ENCODE measurements around the gene MALT1. TPM values are rescaled to one million over a fixed set of nuclear protein-coding genes. Genes with fewer than 3 reads are reported as not detected.
"Not testable (repeated sequence)": the region's sequence is repeated elsewhere in the genome, so short reads cannot be mapped to it uniquely, and the experiment has no call there.

MALT1 gene
- total RNA-seq, 1 donor from 2014 or later, result 12.8 TPM

DNA sequence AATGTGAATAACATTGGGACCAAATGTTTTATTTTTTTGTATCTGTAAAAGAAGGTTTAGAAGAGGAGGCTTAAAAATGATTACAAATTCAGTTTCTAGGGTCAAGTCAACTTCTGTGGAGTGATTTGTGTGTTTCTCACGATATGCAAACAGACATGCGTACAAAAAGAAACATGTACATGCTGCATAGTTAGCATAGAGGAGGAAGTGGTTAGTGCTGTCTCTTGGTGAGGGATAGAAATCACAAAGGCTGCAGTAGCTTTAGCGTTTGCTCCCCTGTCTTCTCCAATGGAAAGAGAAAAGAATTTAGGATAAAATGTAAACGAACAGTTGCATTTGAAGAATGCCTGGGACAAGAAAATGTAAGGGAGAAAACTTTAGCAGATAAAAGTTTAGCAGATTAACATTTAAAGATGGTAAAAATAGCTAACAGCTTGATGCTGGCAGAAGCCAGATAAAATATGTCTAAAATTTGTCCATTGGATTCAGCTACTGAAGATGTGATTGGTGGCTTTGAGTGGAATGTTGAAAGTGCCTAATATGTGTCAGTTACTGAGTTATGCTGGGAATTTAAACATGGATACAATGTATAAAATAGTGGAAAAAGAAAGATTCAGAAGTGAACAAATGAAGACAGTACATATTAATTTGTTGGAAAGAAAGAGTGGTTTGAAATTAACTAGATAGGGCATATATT lies 44.9 kb downstream of the MALT1 start:
- no peak for DNase-seq (ENCODE audit: low spot score)
- intact Hi-C loops (cut with DNase I), result no loop called here

DNA sequence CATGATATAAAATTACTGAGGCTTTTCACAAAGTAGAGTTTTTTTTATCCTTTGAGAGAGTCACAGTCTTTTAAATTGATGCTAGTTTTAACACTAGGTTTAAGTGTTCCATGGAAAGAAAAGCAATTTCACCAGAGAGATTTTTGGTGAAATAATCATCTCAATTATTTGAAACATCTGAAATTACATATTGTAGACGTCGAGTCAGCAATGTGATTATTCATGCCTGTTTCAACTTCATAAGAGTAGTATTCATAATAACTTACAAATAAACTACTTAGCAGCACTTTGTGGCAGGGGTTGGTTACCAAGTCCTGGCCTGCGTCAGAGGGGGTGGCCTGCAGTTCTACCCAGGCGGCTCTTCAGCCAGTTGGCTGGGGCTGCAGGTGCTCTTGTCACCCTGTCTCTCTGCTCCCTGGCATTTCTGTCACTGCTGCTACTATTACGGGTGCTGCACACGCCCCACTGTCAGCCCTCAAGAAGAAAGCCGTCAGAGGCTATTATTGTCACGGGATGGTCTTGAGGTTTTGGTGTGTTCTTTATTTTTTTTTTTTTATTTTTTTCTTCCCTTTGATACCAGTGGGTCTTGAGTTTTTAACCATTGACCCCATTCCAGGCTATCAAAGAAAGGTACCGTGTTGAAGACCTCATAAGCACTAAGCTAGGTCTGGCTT lies 50.4 kb downstream of the MALT1 start:
- peak; percentile 79 for DNase-seq (ENCODE audit: low spot score)
- intact Hi-C loops (cut with DNase I), result no loop called here

DNA sequence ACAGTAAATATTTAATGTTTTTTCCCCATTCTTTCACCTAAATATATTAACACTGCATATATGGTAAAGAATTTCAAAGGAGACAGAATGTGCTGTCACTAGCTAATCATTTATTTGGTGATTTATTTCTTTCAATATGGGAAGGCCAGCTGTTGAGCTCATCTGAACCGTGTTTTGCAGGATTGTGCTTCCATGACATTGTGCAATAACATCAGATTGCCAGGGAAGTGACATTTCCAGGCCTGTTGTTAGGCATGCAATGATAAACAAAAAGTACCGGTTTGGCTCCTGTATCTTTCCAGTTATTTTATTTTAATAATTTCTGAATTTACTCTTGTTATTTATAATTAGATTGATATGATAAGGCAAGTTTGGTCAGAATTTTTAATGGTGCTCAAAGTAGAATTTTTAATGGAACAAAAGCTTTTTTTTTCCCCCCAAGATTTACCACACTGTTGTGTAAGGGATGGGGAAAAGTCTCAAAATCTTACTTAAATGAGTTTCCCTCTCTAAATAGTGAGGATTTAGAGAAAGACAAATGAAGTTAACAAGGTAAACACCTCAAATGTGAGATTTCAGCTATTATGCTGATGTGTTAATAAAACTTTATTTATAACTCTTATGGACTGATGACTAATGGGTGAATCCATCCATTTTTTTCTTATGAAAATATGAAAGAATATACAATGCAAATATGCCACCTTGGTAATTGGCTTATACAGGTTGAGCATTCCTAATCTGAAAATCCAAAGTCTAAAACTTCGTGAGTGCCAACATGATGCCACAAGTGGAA lies 52.7 kb downstream of the MALT1 start:
- no peak for DNase-seq (ENCODE audit: low spot score)
- intact Hi-C loops (cut with DNase I), result no loop called here

DNA sequence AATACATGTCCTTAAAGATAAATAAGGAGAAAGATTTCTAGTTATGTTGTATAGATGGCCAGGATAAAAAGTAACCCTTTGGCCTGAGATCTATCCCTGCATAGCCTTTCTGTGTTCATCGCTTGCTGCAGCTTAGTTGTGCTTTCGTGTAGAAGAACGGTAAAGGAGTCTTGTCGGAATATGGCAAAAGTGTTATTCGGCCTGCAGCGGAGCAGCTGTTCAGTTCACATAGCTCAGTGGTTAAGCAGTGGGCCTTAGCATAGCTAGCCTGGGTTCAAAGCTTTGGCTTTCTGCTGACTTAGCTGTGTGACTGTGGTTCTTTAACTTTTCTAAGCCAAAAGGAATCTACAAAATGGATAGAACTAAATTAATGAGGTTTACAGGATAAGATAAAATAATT lies 55.4 kb downstream of the MALT1 start:
- DNase-seq (ENCODE audit: low spot score), result no peak
- intact Hi-C loops (cut with DNase I), result no loop called here

DNA sequence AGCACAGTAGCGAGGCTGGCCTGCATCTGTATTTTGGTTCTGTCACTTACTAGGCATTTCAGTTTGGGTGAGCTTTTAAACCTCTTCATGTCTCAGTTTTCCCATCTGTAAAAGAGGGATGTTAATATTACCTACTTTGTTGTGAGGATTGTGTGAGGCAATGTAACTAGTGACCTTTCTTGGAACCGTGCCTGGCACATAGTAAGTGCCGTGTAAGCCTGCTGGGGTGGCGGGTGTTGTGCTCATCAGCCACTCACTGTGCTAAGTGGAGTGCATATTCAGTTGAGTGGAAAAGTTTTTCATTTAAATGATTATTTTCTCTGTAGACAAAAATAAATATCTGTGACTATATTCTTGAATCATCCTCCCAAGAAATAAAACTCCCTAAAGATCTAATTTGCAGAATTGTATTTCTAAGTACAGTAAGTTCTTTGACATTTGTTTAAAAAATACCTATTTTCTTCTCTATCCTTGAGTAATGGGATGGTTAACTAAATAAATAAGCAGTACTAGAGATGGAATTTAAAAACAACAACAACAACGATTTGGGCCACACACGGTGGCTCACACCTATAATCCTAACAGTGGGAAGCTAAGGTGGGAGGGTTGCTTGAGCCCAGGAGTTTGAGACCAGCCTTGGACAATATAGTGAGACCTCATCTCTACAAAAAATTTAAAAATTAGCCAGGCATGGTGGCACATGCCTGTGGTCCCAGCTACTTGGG lies 56.7 kb downstream of the MALT1 start:
- no peak for DNase-seq (ENCODE audit: low spot score)
- intact Hi-C loops (cut with DNase I), result no loop called here

DNA sequence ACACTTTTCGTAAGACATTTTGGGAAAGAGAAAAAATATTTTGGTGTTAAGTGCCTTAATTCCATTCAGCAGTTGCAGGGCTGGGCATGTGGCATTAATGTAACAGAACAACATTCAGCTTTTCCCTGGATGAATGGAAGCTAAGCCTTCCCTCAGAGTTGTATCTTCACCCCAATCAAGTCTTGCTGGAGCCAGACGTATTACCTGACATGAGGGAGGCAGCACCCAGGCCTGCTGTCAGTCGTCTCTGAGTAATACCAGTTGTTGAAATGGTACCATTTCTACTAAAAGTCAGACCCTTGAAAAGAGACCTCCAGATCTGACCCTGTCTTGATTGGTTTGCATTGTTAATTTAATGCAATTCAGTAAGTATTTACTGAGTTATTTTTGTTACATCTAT lies 57.5 kb downstream of the MALT1 start:
- intact Hi-C loops (cut with DNase I), result no loop called here
- no peak for DNase-seq (ENCODE audit: low spot score)

DNA sequence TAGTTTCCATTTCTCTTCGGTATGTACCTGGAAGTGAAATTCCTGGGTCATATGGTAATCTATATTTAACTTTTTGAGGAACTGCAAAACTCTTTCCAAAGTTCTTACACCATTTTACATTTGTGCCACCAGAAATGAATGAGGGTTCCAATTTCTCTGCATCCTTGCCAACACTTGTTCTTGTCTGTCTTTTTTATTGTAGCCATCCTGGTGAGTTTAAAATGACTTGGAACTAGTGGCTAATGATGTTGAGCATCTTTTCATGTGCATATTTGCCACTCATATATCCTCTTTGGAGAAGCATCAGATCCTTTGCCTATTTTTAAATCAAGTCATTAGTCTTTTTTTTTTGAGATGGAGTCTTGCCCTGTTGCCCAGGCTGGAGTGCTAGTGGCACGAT lies 59.4 kb downstream of the MALT1 start:
- no peak for DNase-seq (ENCODE audit: low spot score)
- intact Hi-C loops (cut with DNase I), result no loop called here

DNA sequence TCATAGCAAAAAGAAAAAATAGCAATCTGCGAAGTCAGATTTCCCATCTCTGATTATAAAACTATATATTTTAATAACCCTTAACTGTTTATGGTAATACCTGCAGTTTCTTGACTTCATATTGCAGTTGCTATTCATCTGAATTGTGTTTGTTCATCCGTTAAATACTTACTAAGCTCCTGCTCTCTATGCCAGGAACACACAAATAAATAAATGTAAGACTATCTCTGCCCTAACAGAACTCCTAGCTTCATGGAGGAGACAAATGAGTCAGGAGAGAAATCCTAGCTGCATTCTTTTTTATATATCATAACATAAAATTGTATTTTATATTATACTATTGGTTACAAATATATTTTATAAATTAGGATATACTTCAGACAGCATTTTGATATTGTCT lies 61.2 kb downstream of the MALT1 start:
- intact Hi-C loops (cut with DNase I), result no loop called here
- DNase-seq (ENCODE audit: low spot score), result no peak

DNA sequence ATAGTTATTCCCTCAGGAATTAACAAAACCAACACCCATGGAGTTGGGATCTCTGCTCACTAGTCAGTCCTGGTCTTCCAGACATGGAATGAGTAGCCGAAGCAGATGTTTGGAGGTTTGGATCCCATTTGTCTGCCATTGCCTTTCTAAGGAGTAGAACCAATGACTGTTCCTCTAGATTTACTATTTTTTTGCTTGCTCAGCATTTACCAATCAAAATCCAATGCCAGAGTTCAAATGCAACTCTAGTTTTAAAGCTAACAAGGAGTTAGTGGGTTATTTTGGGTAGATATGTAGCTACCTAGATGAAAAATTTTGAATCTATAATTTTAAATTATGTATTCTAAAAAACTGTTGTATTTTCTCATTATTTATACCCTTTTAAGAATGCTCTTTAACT lies 62.6 kb downstream of the MALT1 start:
- intact Hi-C loops (cut with DNase I), result no loop called here
- DNase-seq (ENCODE audit: low spot score), result no peak

DNA sequence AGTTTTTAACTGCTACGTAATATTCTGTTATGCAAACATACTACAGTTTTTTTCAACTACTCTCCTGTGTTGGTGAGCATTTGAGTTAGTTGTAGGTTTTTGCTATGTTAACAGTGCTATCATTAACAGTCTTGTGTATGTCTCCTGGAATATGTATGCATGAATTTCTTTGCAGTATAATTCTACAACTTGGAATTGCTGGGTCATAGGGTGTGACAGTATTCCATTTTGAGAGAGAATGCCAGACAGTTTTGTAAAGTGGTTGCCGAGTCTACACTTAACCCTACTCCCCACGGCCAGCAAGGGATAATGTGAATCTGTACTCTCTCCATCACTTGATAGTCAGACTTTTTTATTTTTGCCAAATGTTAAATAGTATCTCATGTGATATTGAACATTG lies 67.1 kb downstream of the MALT1 start:
- no peak for DNase-seq (ENCODE audit: low spot score)
- intact Hi-C loops (cut with DNase I), result no loop called here

DNA sequence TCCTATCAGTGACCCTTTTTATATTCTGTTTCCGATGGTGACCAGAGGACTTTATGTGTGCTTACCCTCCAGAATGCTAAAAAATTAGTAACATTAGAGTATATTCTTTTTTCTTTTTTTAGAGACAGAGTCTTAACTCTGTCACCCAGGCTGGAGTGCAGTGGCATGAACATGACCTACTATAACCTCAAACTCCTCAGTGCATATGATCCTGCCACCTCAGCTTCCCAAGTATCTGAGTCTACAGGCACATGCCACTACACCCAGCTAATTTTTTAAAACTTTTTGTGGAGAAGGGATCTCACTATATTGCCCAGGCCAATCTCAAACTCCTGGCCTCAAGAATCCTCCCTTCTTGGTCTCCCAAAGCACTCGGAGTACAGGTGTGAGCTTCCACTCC lies 74.6 kb downstream of the MALT1 start:
- DNase-seq (ENCODE audit: low spot score), result no peak
- intact Hi-C loops (cut with DNase I), result no loop called here

DNA sequence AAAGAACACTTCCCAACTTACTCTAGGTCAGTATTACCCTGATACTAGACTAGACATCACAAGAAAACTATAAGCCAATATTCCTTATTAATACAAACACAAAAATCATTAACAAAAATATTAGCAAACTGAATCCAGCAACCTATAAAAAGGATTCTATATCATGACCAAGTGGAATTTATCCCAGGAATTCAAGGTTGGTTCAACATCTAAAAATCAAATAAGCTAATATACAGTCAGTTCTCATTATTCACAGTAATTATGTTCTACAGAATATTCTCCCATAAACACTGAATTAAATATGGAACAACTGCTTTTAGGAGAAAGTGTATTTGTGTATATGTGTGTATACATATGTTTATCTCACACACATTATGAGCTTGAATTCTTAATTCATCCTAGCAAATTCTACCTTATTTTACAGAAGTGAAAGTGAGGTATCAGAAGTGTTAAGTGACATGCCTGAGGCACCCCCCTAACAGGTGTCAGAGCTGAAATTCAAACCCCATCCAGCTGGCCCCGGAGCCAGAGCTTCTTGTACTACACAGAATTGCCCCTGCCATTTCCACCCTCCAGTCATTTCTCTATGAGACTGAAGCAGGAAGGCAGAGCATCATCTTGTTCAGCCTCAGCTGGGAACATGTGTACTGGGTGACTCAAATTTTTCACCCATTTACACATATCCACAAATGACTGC lies 77.8 kb downstream of the MALT1 start:
- intact Hi-C loops (cut with DNase I), result no loop called here

DNA sequence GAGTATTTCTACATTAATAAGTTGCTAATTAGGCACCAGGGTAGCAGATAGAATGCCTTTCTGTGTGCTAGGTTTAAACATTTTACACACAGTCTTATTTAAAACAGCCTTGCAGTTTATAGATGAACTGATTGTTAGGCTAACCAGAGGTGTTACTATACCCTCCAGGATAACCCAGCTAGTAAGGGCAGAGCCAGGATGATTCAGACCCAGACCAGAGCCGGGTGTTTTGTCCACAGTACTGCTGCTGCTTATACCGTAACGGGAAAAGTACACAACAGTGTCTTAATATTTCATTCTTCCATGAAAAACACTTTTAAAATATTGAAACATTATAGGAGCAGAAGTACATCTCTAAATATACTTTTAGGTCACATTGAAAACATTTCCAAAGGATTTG lies 82.7 kb downstream of the MALT1 start:
- intact Hi-C loops (cut with DNase I), result no loop called here
- DNase-seq (ENCODE audit: low spot score), result no peak

More for the DNA sequence above, 77.8 kb downstream of the MALT1 start:
- DNase-seq (ENCODE audit: low spot score), result no peak

DNA sequence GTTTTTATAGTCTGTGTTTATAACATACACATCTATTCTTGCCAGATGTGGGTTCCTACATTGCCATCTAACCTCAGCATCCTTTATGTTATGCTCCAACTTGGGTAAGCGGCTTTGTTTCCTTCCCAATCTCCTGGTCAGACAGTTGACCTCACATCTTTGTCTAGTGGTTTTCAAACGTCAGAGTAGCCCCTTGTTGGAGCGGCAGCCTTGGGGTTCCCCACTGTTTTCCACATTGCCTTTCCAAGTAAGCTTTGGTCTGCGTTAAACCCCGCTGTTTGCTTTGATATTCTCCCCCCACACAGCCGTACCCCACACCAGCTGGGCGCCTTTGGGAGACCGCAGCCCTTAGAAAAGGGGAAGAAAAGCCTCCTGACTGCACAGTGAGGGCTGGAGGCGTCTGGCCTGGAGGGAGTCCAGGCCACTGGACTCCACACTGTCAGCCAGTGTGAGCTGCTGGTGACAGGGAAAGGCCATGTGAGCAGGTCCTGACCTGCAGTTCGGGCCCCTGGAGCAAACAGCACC lies 83.3 kb downstream of the MALT1 start:
- DNase-seq (ENCODE audit: low spot score), result no peak
- intact Hi-C loops (cut with DNase I), result no loop called here

DNA sequence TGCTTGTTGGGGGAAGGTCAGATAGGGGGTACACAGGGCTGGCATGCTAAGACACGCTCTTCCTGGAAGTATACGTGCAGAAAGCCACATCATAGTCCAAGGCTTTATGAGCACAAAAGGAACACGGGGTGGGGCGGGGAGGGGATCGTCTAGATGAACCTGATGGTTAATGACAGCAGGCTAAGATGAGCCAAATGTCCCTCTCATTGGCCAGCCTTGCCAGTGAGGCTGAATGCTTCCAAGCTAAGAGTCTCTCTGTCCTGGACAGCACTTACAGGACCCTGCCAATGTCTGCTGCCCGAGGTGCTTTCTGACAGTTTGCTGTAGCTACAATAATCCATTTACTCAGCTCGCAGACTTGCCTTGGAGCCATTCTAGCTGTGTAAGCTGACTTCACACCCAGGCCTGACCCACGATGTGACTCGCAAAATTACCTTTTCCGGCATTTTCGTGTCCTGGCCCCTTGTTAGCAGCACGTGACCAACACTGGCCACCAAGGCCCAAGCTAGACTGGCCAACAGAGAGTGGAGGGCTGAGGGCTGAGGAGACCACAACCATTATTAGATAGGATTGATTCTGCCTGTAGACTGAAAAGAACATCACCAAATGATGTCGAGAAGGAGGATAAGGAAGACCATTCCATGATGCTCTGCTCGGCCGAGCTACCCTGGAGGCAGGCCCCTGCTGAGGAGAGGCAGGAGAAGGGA lies 84.2 kb downstream of the MALT1 start:
- intact Hi-C loops (cut with DNase I), result no loop called here
- no peak for DNase-seq (ENCODE audit: low spot score)

DNA sequence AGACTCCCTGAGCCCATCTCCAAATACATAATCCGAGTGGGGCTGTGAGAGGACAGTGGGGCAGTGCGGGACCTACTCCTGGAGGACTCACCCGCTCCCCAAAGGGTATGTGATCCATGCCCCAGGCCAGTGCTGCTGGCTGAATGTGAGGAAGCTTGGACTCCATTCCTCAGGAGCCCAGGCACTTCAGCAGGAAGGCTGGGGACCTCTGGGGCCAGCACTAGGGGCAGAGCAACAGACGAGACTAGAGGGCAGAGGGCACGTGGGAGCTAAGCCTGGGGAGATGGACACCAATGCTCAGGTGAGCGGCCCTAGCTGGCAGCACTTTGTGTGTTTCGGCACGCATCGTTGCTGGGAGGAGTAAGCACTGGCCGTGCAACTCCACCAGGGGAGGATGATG lies 84.9 kb downstream of the MALT1 start:
- intact Hi-C loops (cut with DNase I), result no loop called here
- DNase-seq (ENCODE audit: low spot score), result no peak

DNA sequence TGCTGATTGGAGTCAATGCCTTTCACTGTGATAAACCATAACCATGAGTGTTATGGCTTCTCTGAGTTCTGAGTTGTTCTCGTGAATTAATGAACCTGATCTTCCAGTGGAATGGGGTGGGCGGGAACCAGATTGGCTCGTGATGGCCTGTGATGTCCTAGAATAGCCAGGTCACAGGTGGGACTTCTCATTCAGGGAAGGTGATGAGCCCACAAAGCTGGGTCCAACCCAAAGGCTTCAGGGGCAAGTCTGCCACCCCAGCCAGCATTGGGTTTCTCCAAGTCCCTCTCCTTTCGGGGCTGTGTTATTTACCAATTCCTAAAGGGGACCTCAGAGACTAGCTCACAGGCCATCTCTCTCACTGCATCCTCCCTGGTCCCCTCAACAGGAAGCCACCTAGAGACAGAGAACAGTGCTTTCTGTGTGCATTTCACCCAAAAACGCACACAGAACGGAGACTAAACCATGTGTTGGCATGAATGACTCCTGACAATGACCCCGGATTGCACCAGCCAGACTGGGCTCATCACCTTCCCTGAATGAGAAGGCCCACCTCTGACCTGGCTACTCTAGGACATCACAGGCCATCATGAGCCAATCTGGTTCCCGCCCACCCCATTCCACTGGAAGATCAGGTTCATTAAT lies 85.5 kb downstream of the MALT1 start:
- intact Hi-C loops (cut with DNase I), result no loop called here
- no peak for DNase-seq (ENCODE audit: low spot score)

DNA sequence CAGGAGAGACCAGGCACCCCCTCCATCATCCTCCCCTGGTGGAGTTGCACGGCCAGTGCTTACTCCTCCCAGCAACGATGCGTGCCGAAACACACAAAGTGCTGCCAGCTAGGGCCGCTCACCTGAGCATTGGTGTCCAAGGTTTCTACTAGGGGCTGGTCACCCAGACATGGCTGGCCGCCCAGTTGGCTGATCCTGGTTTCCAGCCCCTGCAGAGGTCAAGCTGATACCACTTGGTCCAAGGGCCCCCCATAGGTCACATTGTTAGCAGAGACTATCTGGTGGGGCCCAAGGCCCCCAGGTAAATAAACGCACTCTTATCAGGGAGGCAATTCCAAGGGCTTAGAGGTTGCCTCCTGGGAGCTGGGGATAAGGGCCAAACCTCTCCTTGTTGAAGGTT lies 86.1 kb downstream of the MALT1 start:
- intact Hi-C loops (cut with DNase I); DNase-seq (ENCODE audit: low spot score): not testable (repeated sequence)
